HEK293T (cell line): ENCODE measurements around the gene LYRM4.

ENCODE experiments used
- BHLHE40 ChIP-seq: fragments of 450-650 bp; IDR thresholded peaks from 2 replicates; pipeline ENCODE4 v1.6.1; 2016; ENCODE audit warnings: mild to moderate bottlenecking, moderate library complexity, borderline replicate concordance
- ELF4 ChIP-seq: fragments of 450-650 bp; IDR thresholded peaks from 2 replicates; pipeline ENCODE4 v1.6.1; 2017; ENCODE audit warnings: antibody characterized with exemption
- FOXA1 ChIP-seq: fragments of 450-650 bp; IDR thresholded peaks from 2 replicates; pipeline ENCODE4 v1.6.1; 2016; ENCODE audit warnings: mild to moderate bottlenecking
- FOXK2 ChIP-seq: fragments of 450-650 bp; IDR thresholded peaks from 2 replicates; pipeline ENCODE4 v1.6.1; 2016; ENCODE audit warnings: mild to moderate bottlenecking
- FOXM1 ChIP-seq: fragments of 450-650 bp; IDR thresholded peaks from 2 replicates; pipeline ENCODE4 v1.6.1; 2017; ENCODE audit warnings: mild to moderate bottlenecking, borderline replicate concordance
- LEF1 ChIP-seq: fragments of 450-650 bp; IDR thresholded peaks from 2 replicates; pipeline ENCODE4 v1.6.1; 2017; ENCODE audit warnings: mild to moderate bottlenecking, borderline replicate concordance
- NFRKB ChIP-seq: fragments of 450-650 bp; IDR thresholded peaks from 2 replicates; pipeline ENCODE4 v1.6.1; 2016; ENCODE audit warnings: mild to moderate bottlenecking, moderate library complexity
- PKNOX1 ChIP-seq: fragments of 450-650 bp; IDR thresholded peaks from 2 replicates; pipeline ENCODE4 v1.6.1; 2016
- SP1 ChIP-seq: fragments of 450-650 bp; IDR thresholded peaks from 2 replicates; pipeline ENCODE4 v1.6.1; 2017
- SUZ12 ChIP-seq: fragments of 450-650 bp; IDR thresholded peaks from 2 replicates; pipeline ENCODE4 v1.6.1; 2016; ENCODE audit warnings: mild to moderate bottlenecking
- TARDBP ChIP-seq: fragments of 450-650 bp; IDR thresholded peaks from 2 replicates; pipeline ENCODE4 v1.6.1; 2016
- ZNF384 ChIP-seq: fragments of 450-650 bp; IDR thresholded peaks from 2 replicates; pipeline ENCODE4 v1.6.1; 2016

GRCh38 chr6:5278565-5279120, 17.9 kb upstream of the LYRM4 start:
- TF ChIP-seq SP1 (no peak), TARDBP (no peak), FOXK2 (no peak), NFRKB (no peak), FOXM1 (no peak), BHLHE40 (no peak), SUZ12 (no peak), ZNF384 (no peak), FOXA1 (no peak), PKNOX1 (no peak), ELF4 (no peak), LEF1 (no peak)
